HEK293 (cell line): Measurements from ENCODE around the gene SMAD4.

Source experiments
- CTCF ChIA-PET: fragments of 350-600 bp; formaldehyde crosslinking; extraction: SDS; loops from one replicate; lab custom pipeline; 2021; ENCODE audit warnings: antibody characterized with exemption; lab: Yijun Ruan, JAX
- POLR2A ChIA-PET: fragments of 300-600 bp; formaldehyde crosslinking; extraction: SDS; loops from one replicate; lab custom pipeline; 2020; ENCODE audit warnings: antibody characterized with exemption, inconsistent platforms; lab: Yijun Ruan, JAX
- H3K27ac ChIP-seq: fragments of 200-500 bp; sonication (Bioruptor generic); 2 replicates; pipeline ENCODE4 v1.5.1; 2014; ENCODE audit warnings: low read depth, low read length, control low read depth, inconsistent platforms; ENCODE audit errors: extremely low read depth
- H3K36me3 ChIP-seq, 2 experiments: fragments of 200-500 bp in 1 of 2; sonication (Bioruptor generic) in 1 of 2; 1 replicate in 1 of 2; 2 replicates in 1 of 2; pipeline ENCODE4 v1.5.1; 2014 to 2017; ENCODE audit warnings: inconsistent platforms in 2 of 2, low read length in 2 of 2; ENCODE audit not compliant: control insufficient read depth in 2 of 2, insufficient read depth in 1 of 2
- H3K4me1 ChIP-seq: fragments of 200-500 bp; sonication (Bioruptor generic); 2 replicates; pipeline ENCODE4 v1.5.1; 2014; ENCODE audit warnings: mild to moderate bottlenecking, low read length, inconsistent platforms; ENCODE audit not compliant: control insufficient read depth, insufficient read depth
- H3K4me3 ChIP-seq: 2 replicates; pipeline ENCODE4 v1.5.1; 2011; ENCODE audit warnings: low read depth, mild to moderate bottlenecking, control low read depth, low read length, moderate library complexity
- H3K9me3 ChIP-seq: fragments of 200-500 bp; sonication (Bioruptor generic); 2 replicates; pipeline ENCODE4 v1.5.1; 2014; ENCODE audit warnings: low read depth, low read length, inconsistent platforms; ENCODE audit not compliant: control insufficient read depth, insufficient read depth
- PATZ1 ChIP-seq: fragments of 450-650 bp; formaldehyde crosslinking; IDR thresholded peaks from 2 replicates; pipeline ENCODE4 v1.5.1; 2016; ENCODE audit warnings: missing biosample characterization, missing genetic modification characterization
- PRDM10 ChIP-seq: fragments of 450-650 bp; formaldehyde crosslinking; IDR thresholded peaks from 2 replicates; pipeline ENCODE4 v1.5.1; 2016; ENCODE audit warnings: missing biosample characterization, missing genetic modification characterization
- PRDM4 ChIP-seq: fragments of 450-650 bp; formaldehyde crosslinking; IDR thresholded peaks from 2 replicates; pipeline ENCODE4 v1.5.1; 2017; ENCODE audit warnings: missing biosample characterization, missing genetic modification characterization
- YY2 ChIP-seq: fragments of 450-650 bp; formaldehyde crosslinking; IDR thresholded peaks from 2 replicates; pipeline ENCODE4 v1.5.1; 2016; ENCODE audit warnings: missing biosample characterization, missing genetic modification characterization
- ZBTB1 ChIP-seq: fragments of 450-650 bp; formaldehyde crosslinking; IDR thresholded peaks from 2 replicates; pipeline ENCODE4 v1.5.1; 2016; ENCODE audit warnings: missing biosample characterization, missing genetic modification characterization
- ZBTB11 ChIP-seq: fragments of 450-650 bp; formaldehyde crosslinking; conservative IDR thresholded peaks from 2 replicates; pipeline ENCODE4 v1.5.1; 2016; ENCODE audit warnings: low read depth, missing biosample characterization, missing genetic modification characterization
- ZBTB6 ChIP-seq: fragments of 450-650 bp; formaldehyde crosslinking; IDR thresholded peaks from 2 replicates; pipeline ENCODE4 v1.5.1; 2017; ENCODE audit warnings: missing biosample characterization, missing genetic modification characterization
- ZEB2 ChIP-seq: fragments of 450-650 bp; formaldehyde crosslinking; IDR thresholded peaks from 2 replicates; pipeline ENCODE4 v1.5.1; 2016; ENCODE audit warnings: missing biosample characterization, missing genetic modification characterization
- ZFHX2 ChIP-seq: fragments of 450-650 bp; formaldehyde crosslinking; conservative IDR thresholded peaks from 2 replicates; pipeline ENCODE4 v1.5.1; 2016; ENCODE audit warnings: missing biosample characterization, missing genetic modification characterization
- ZFP41 ChIP-seq: fragments of 450-650 bp; formaldehyde crosslinking; IDR thresholded peaks from 2 replicates; pipeline ENCODE4 v1.5.1; 2016; ENCODE audit warnings: missing biosample characterization, missing genetic modification characterization, borderline replicate concordance
- ZNF112 ChIP-seq: fragments of 450-650 bp; formaldehyde crosslinking; IDR thresholded peaks from 2 replicates; pipeline ENCODE4 v1.5.0; 2017; ENCODE audit warnings: missing biosample characterization, missing genetic modification characterization
- ZNF184 ChIP-seq: fragments of 450-650 bp; IDR thresholded peaks from 2 replicates; pipeline ENCODE4 v1.5.1; 2018; ENCODE audit warnings: missing biosample characterization, mild to moderate bottlenecking, missing genetic modification characterization
- ZNF202 ChIP-seq: fragments of 450-650 bp; formaldehyde crosslinking; IDR thresholded peaks from 2 replicates; pipeline ENCODE4 v1.5.1; 2016; ENCODE audit warnings: missing biosample characterization, missing genetic modification characterization, borderline replicate concordance
- ZNF248 ChIP-seq: fragments of 450-650 bp; formaldehyde crosslinking; IDR thresholded peaks from 2 replicates; pipeline ENCODE4 v1.5.1; 2017; ENCODE audit warnings: missing biosample characterization, missing genetic modification characterization
- ZNF416 ChIP-seq: fragments of 450-650 bp; formaldehyde crosslinking; IDR thresholded peaks from 2 replicates; pipeline ENCODE4 v1.5.1; 2016; ENCODE audit warnings: missing biosample characterization, missing genetic modification characterization
- ZNF514 ChIP-seq: fragments of 450-650 bp; formaldehyde crosslinking; IDR thresholded peaks from 2 replicates; pipeline ENCODE4 v1.5.1; 2016; ENCODE audit warnings: missing biosample characterization, missing genetic modification characterization
- ZNF571 ChIP-seq: fragments of 450-650 bp; formaldehyde crosslinking; IDR thresholded peaks from 2 replicates; pipeline ENCODE4 v1.5.0; 2017; ENCODE audit warnings: missing biosample characterization, missing genetic modification characterization
- ZNF660 ChIP-seq: fragments of 450-650 bp; IDR thresholded peaks from 2 replicates; pipeline ENCODE4 v1.5.1; 2018; ENCODE audit warnings: missing biosample characterization, mild to moderate bottlenecking, missing genetic modification characterization
- ZNF677 ChIP-seq: fragments of 450-650 bp; IDR thresholded peaks from 2 replicates; pipeline ENCODE4 v1.5.0; 2018; ENCODE audit warnings: missing biosample characterization, mild to moderate bottlenecking, missing genetic modification characterization, moderate library complexity

SMAD4 gene

GRCh38 chr18:51064256-51064655 lies 34.2 kb downstream of the SMAD4 start (continued):
- no peak for TF ChIP-seq PATZ1 (tag by site-specific recombination)
- no peak for TF ChIP-seq ZNF571
- TF ChIP-seq, all 188 proteins: peak for 1

- ChIA-PET POLR2A (no interaction called here), CTCF (interaction anchor here (1.0 kb wide), 1 partner anchor 15 kb away, joined by 5 read pairs; no protein-coding TSS in a partner anchor)
- peaks cover 52 to 79% of the 10 kb centered on the region in 2 experiments for H3K36me3 ChIP-seq
- H3K27ac ChIP-seq: no peak overlapping the region
- no peak overlapping the region for H3K4me3 ChIP-seq
- TF ChIP-seq YY2 (tag by site-specific recombination): no peak
- peak; percentile 14; the same call in 1 of the 2 replicates for TF ChIP-seq ZBTB6 (tag by site-specific recombination)
- no peak for TF ChIP-seq ZNF416
- TF ChIP-seq ZNF660 (tag by site-specific recombination): peak; percentile 63; the same call in 1 of the 2 replicates
- TF ChIP-seq, all 188 proteins: peak for 2
- Histone ChIP-seq H3K9me3 (no peaks in the 10 kb centered on the region), H3K4me1 (peaks cover 3% of the 10 kb centered on the region; the same call in 1 of the 2 replicates)
Measured at GRCh38 chr18:51066273-51066672, 36.3 kb downstream of the SMAD4 start.

GRCh38 chr18:51068105-51068504 lies 38.1 kb downstream of the SMAD4 start:
- POLR2A ChIA-PET: no interaction called here
- Histone ChIP-seq H3K36me3 (peaks cover 50 to 65% of the 10 kb centered on the region in 2 experiments), H3K9me3 (no peaks in the 10 kb centered on the region), H3K27ac (no peak overlapping the region), H3K4me3 (no peak overlapping the region), H3K4me1 (peaks cover 3% of the 10 kb centered on the region; the same call in 1 of the 2 replicates)
- CTCF ChIA-PET: no interaction called here
- TF ChIP-seq ZEB2 (tag by site-specific recombination) (no peak), ZNF202 (no peak), ZNF184 (tag by site-specific recombination) (no peak), ZFP41 (tag by site-specific recombination) (no peak), PRDM10 (tag by site-specific recombination) (no peak), ZNF112 (no peak), ZBTB11 (tag by site-specific recombination) (no peak), ZNF677 (tag by site-specific recombination) (no peak), ZNF248 (no peak), ZNF514 (no peak), ZNF416 (no peak), ZBTB1 (tag by site-specific recombination) (no peak), PRDM4 (tag by site-specific recombination) (no peak), ZFHX2 (tag by site-specific recombination) (no peak)
